T-helper 2 cell treated with Interferon-gamma antibody and Interleukin-4, amounts not matched to agents 100 ng/mL and 5 ng/mL, for 36 hours (primary cell): Measurements from ENCODE around the gene CCDC170. TPM values are rescaled to one million over a fixed set of nuclear protein-coding genes. Genes with fewer than 3 reads are reported as not detected.

Source experiments
- intact Hi-C: fragments of 100-400 bp; cut with micrococcal nuclease; formaldehyde crosslinking; loops from one replicate; pipeline ENCODE4 v1.15.1; 2023
- total RNA-seq: library from RNA; stranded (reverse); gene quantifications from 2 replicates; pipeline ENCODE4 v1.2.3, GENCODE V29; 2022

Gene CCDC170
- total RNA-seq: not detected in 2 replicates

DNA sequence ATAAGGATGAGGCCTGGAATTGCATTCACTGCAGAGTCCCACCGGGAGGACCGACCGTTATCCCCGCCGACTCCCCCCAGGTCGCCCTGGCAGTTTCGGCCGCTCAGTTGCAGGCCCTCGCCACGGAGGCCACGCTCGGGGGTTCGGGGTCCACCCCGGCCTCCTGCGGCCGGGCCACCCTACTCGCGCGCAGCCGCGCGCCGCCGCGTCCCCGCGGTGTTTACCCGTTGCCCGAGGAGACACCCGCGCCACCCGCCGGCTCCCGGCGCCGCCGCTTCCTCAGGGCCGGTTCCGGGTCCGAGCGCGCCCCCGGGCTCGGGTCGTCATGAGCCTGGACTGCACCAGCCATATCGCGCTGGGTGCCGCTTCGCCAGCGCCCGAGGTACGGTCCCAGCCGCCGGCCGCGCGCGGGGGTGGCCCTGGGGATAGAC is at the start of gene CCDC170:
TSS of gene CCDC170 (plus strand) at position 214 of the 431 bp plus-strand sequence. CDS start at position 326, 112 bp downstream.
- intact Hi-C loops: no loop called here

- intact Hi-C loops: loop anchor here (10.0 kb wide), 1 partner anchor 679 kb away; no protein-coding TSS in a partner anchor
Observed at GRCh38 chr6:151445482-151445881, 48.3 kb upstream of the CCDC170 start.

DNA sequence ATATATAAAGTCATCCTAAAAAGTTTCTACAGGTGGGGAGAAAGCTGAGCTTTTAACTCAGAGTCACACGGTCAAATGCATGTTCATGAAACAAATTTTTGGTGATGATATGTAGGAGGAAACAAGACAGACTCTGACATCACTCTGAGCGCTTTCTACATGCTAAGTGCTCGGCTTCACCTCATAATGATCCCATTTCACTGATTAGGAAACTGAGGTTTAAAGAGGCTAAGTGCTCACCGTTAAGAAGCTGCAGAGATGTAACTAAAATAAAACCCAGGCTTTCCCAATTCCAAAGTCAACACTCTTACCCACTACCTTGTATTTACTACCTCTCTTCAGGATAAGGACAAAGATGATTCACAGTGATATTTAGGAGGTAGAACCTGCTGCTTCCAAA is 46.6 kb upstream of the CCDC170 start:
- intact Hi-C loops: loop anchor here (10.0 kb wide), 1 partner anchor 678 kb away; no protein-coding TSS in a partner anchor

- intact Hi-C loops: loop anchor here (10.0 kb wide), 1 partner anchor 676 kb away; no protein-coding TSS in a partner anchor
Observed at GRCh38 chr6:151448623-151449022, 45.2 kb upstream of the CCDC170 start.

DNA sequence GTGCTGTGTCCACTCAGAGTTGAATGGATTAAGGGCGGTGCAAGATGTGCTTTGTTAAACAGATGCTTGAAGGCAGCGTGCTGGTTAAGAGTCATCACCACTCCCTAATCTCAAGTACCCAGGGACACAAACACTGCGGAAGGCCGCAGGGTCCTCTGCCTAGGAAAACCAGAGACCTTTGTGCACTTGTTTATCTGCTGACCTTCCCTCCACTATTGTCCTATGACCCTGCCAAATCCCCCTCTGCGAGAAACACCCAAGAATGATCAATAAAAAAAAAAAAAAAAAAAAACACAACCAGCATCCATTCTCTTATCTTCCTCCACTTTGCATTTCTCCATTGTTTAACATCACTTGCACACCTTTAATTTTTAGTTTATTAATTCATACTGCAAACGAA is 42.9 kb upstream of the CCDC170 start:
- intact Hi-C loops: loop anchor here (5.0 to 10.0 kb wide), 2 partner anchors 166 to 721 kb away; no protein-coding TSS in a partner anchor

DNA sequence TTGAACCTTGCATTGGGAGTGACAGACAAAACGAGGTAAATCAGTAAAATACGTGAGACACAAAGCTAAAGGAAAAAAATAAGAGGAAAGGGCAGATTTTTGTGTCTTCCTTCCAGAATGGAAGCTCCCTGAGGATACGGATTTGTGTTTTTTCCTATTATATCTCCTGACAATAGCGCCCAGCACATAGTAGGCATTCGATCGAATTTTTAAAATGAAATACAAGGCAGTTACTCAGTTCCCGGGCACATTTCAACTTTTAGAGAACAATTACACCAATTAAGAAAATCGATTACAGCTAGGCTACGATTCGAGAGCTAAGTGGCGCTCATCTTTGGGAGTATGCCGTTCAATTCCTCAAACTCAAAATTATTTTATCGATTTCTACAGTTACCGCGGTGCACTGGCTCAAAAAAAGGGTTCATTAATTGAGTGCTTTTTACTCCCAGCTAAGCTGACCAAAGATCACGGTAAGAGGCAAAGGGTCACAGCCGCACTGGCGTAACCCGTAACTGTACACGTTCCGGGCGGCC is 42.3 kb upstream of the CCDC170 start:
- intact Hi-C loops: loop anchor here (5.0 to 10.0 kb wide), 2 partner anchors 167 to 721 kb away; no protein-coding TSS in a partner anchor

GRCh38 chr6:151451950-151452749 is 41.7 kb upstream of the CCDC170 start, which contains the start of gene RMND1:
RMND1 (minus strand) TSS chr6:151452126; CDS start chr6:151445811, 6,315 bp downstream.
- intact Hi-C loops: loop anchor here (1.0 to 10.0 kb wide), 9 partner anchors 23 to 1550 kb away; partner anchors contain the start of genes FBXO5 and MTRF1L

- intact Hi-C loops: loop anchor here (1.0 to 10.0 kb wide), 9 partner anchors 22 to 1549 kb away; partner anchors contain the start of genes FBXO5 and MTRF1L
Observed at GRCh38 chr6:151452750-151453427, 40.9 kb upstream of the CCDC170 start.

- intact Hi-C loops: loop anchor here (10.0 kb wide), 1 partner anchor 171 kb away; no protein-coding TSS in a partner anchor
Observed at GRCh38 chr6:151455751-151456398, 37.9 kb upstream of the CCDC170 start.

DNA sequence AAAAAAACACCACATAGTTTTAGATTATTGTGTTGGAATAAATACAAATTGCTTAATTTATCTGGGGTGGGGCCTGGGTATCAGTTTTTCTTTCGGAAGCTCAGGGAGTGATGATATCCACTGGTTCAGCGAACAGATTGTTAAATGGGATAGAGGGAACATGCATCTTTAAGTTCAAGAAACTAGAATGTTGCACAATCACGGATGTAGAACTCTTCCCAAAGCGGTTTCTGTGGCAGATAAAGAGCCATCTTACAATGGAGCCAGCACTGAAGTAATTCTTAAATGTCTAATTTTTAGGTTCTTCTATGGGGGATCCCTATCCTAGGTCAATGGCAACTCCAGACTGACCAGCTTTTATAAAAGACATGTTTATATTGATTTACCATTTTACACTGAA is 32.1 kb upstream of the CCDC170 start:
- intact Hi-C loops: no loop called here

- intact Hi-C loops: no loop called here
Observed at GRCh38 chr6:151464702-151465101, 29.1 kb upstream of the CCDC170 start.

GRCh38 chr6:151475653-151476523 is 17.9 kb upstream of the CCDC170 start:
- intact Hi-C loops: loop anchor here (1.0 to 5.0 kb wide), 3 partner anchors 23 to 584 kb away; partner anchors contain the start of gene RMND1

DNA sequence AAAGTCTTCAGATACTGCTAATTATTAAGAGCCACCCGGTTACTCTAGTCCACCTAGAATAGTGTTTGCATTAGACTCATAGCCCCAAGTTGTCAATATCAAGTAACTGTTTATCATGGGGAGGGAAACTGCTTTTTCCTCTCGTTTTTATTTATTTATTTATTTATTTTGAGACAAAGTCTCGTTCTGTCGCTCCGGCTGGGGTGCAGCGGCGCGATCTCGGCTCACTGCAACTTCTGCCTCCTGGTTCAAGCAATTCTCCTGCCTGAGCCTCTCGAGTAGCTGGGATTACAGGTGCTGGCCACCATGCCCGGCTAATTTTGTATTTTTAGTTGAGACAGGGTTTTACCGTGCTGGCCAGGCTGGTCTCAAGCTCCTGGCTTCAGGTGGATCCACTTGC is 16.1 kb upstream of the CCDC170 start:
- intact Hi-C loops: loop anchor here (5.0 kb wide), 1 partner anchor 585 kb away; no protein-coding TSS in a partner anchor

DNA sequence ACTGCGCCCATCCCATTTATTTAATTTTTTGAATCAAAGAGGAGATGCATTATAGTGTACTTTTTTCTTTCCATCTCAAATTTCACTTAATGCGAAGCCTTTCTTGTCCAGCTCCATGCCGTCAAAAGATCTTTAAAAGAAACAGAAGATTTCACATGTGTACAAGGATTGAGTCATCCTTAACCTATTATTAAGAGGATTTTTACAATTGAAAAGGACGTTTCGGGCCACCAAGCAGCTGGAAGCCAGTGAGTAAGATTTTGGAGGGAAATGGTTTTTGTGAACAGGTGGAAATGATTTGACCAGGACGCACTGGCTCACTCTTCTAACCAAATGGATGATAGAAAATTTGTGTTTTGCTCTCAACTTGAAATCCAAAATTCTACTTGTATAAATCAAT is 15.1 kb upstream of the CCDC170 start:
- intact Hi-C loops: loop anchor here (5.0 kb wide), 1 partner anchor 586 kb away; no protein-coding TSS in a partner anchor

DNA sequence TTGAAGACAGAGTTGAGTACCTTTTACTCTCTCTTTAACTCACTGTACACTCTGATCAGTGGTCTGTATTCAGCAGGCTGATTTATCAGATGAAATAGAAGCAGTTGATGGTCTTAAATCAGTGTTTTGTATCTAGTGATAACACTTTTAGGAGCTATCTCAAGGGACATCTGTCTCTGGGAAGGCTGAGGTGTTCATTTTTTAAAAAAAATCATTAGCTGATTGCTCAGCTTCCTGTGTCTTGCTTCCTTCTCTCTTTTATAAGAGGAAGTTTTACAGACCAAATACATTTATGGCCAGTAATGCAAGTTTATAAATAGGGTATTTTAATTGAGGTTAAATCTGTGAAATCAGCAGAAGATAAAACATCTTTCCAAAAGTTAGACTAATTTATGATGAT is 12.0 kb upstream of the CCDC170 start:
- intact Hi-C loops: no loop called here

GRCh38 chr6:151482290-151482689 is 11.5 kb upstream of the CCDC170 start:
- intact Hi-C loops: no loop called here

- intact Hi-C loops: no loop called here
Observed at GRCh38 chr6:151483994-151484393, 9.8 kb upstream of the CCDC170 start.

- intact Hi-C loops: no loop called here
Observed at GRCh38 chr6:151488226-151488625, 5.6 kb upstream of the CCDC170 start.

GRCh38 chr6:151490996-151491395 is 2.8 kb upstream of the CCDC170 start:
- intact Hi-C loops: no loop called here
